Activated naive CD4-positive, alpha-beta T cell treated with Interleukin-2 at 50 U/mL for 16 hours (primary cell): ENCODE measurements around the gene UBE2D2.

Experiments used
- DNase-seq: peaks from one replicate; pipeline ENCODE4 v3.0.0-alpha.2; 2020

UBE2D2 gene

GRCh38 chr5:139636975-139637408 lies 75.9 kb downstream of the UBE2D2 start:
- peak; percentile 44 for DNase-seq

- DNase-seq: peak; percentile 46
Observed at GRCh38 chr5:139637438-139638089, 76.4 kb downstream of the UBE2D2 start.

GRCh38 chr5:139638090-139638735 lies 77.1 kb downstream of the UBE2D2 start:
- DNase-seq: no peak

- DNase-seq: no peak
Observed at GRCh38 chr5:139638736-139639618, 77.8 kb downstream of the UBE2D2 start.

GRCh38 chr5:139639619-139640380 lies 78.7 kb downstream of the UBE2D2 start:
- no peak for DNase-seq

GRCh38 chr5:139640421-139641115 lies 79.4 kb downstream of the UBE2D2 start:
- no peak for DNase-seq

- no peak for DNase-seq
Observed at GRCh38 chr5:139641116-139642080, 80.3 kb downstream of the UBE2D2 start.

GRCh38 chr5:139642213-139642612 lies 81.1 kb downstream of the UBE2D2 start:
- DNase-seq: no peak

- no peak for DNase-seq
Observed at GRCh38 chr5:139642891-139643871, 82.0 kb downstream of the UBE2D2 start.

- DNase-seq: no peak
Observed at GRCh38 chr5:139644001-139644456, 82.9 kb downstream of the UBE2D2 start.

- DNase-seq: no peak
Observed at GRCh38 chr5:139644646-139645429, 83.7 kb downstream of the UBE2D2 start.

- DNase-seq: no peak
Observed at GRCh38 chr5:139645430-139645871, 84.3 kb downstream of the UBE2D2 start.

- no peak for DNase-seq
Observed at GRCh38 chr5:139646111-139646510, 85.0 kb downstream of the UBE2D2 start.

- DNase-seq: no peak
Observed at GRCh38 chr5:139646912-139647505, 85.9 kb downstream of the UBE2D2 start.

- no peak for DNase-seq
Observed at GRCh38 chr5:139647506-139648204, 86.5 kb downstream of the UBE2D2 start.

GRCh38 chr5:139648205-139649081 lies 87.3 kb downstream of the UBE2D2 start, which contains the start of gene CXXC5:
TSS of gene CXXC5 (plus strand) at chr5:139648349. CDS start at chr5:139680524, 32,175 bp downstream.
- DNase-seq: peak; percentile 47
